Mucosa of rectum (tissue), 2 donors: Measurements from ENCODE around the gene CDRT15L2.
"Not testable (repeated sequence)": the region's sequence is repeated elsewhere in the genome, so short reads cannot be mapped to it uniquely, and the experiment has no call there.

Experiments used
- H3K27ac ChIP-seq, 2 donors: one replicate each; pipeline ENCODE4 v1.7.0; 2013; ENCODE audit warnings: inconsistent platforms in 2 of 2, low read depth in 2 of 2, low read length in 2 of 2
- H3K27me3 ChIP-seq, 2 donors: one replicate each; pipeline ENCODE4 v1.7.0; 2013; ENCODE audit warnings: low read length in 2 of 2; ENCODE audit not compliant: control insufficient read depth in 2 of 2, insufficient read depth in 2 of 2
- H3K36me3 ChIP-seq, 2 donors: one replicate each; pipeline ENCODE4 v1.7.0; 2013; ENCODE audit warnings: low read length in 2 of 2; ENCODE audit not compliant: control insufficient read depth in 2 of 2, insufficient read depth in 2 of 2
- H3K4me1 ChIP-seq, 2 donors: one replicate each; pipeline ENCODE4 v1.7.0; 2013; ENCODE audit warnings: low read length in 2 of 2, mild to moderate bottlenecking in 1 of 2; ENCODE audit not compliant: control insufficient read depth in 2 of 2, insufficient read depth in 2 of 2
- H3K4me3 ChIP-seq, 2 donors: one replicate each; pipeline ENCODE4 v1.7.0; 2013; ENCODE audit warnings: low read length in 2 of 2
- H3K9ac ChIP-seq, 2 donors: one replicate each; pipeline ENCODE4 v1.7.0; 2013; ENCODE audit warnings: low read length in 2 of 2, low read depth in 1 of 2, mild to moderate bottlenecking in 1 of 2
- H3K9me3 ChIP-seq, 2 donors: one replicate each; pipeline ENCODE4 v1.7.0; 2013; ENCODE audit warnings: low read length in 2 of 2; ENCODE audit not compliant: control insufficient read depth in 2 of 2
- donor health status: healthy.
- donor health status: Normal muscosa, but diverticular disease.

Gene CDRT15L2

GRCh38 chr17:20579424-20579823 is at the start of gene CDRT15L2:
TSS of gene CDRT15L2 (plus strand) at chr17:20579724. CDS start at chr17:20579744, 20 bp downstream.
- H3K9ac ChIP-seq, H3K27me3 ChIP-seq, H3K36me3 ChIP-seq, H3K4me1 ChIP-seq, H3K9me3 ChIP-seq, H3K4me3 ChIP-seq, H3K27ac ChIP-seq: not testable (repeated sequence)

- not testable (repeated sequence) for H3K9me3 ChIP-seq, H3K9ac ChIP-seq, H3K4me3 ChIP-seq, H3K4me1 ChIP-seq, H3K27me3 ChIP-seq, H3K36me3 ChIP-seq, H3K27ac ChIP-seq
Observed at GRCh38 chr17:20530104-20530503, 49.4 kb upstream of the CDRT15L2 start.

- H3K4me3 ChIP-seq, result peak overlapping the region; percentile 30 to 63
- H3K9me3 ChIP-seq, H3K36me3 ChIP-seq, H3K4me1 ChIP-seq, H3K27ac ChIP-seq, H3K9ac ChIP-seq, H3K27me3 ChIP-seq: not testable (repeated sequence)
Observed at GRCh38 chr17:20532544-20533090, 46.9 kb upstream of the CDRT15L2 start.

- H3K27ac ChIP-seq, result peak overlapping the region in 1 of 2 donors; percentile 16
- H3K4me1 ChIP-seq, H3K36me3 ChIP-seq, H3K27me3 ChIP-seq, H3K9me3 ChIP-seq: not testable (repeated sequence)
- H3K4me3 ChIP-seq, result peak overlapping the region; percentile 48 to 63
- H3K9ac ChIP-seq, result peak overlapping the region in 1 of 2 donors; percentile 26
Observed at GRCh38 chr17:20533206-20533605, 46.3 kb upstream of the CDRT15L2 start.

GRCh38 chr17:20534711-20535550 is 44.6 kb upstream of the CDRT15L2 start:
- not testable (repeated sequence) for H3K36me3 ChIP-seq, H3K4me3 ChIP-seq, H3K27me3 ChIP-seq, H3K27ac ChIP-seq, H3K9ac ChIP-seq, H3K9me3 ChIP-seq, H3K4me1 ChIP-seq

- H3K36me3 ChIP-seq, H3K27me3 ChIP-seq, H3K4me3 ChIP-seq, H3K9me3 ChIP-seq, H3K9ac ChIP-seq, H3K27ac ChIP-seq, H3K4me1 ChIP-seq: not testable (repeated sequence)
Observed at GRCh38 chr17:20540414-20540813, 39.1 kb upstream of the CDRT15L2 start.

GRCh38 chr17:20540865-20541264 is 38.7 kb upstream of the CDRT15L2 start:
- H3K9ac ChIP-seq, H3K36me3 ChIP-seq, H3K4me3 ChIP-seq, H3K27ac ChIP-seq, H3K4me1 ChIP-seq, H3K27me3 ChIP-seq, H3K9me3 ChIP-seq: not testable (repeated sequence)

- not testable (repeated sequence) for H3K9me3 ChIP-seq, H3K4me3 ChIP-seq, H3K4me1 ChIP-seq, H3K9ac ChIP-seq, H3K27ac ChIP-seq, H3K36me3 ChIP-seq, H3K27me3 ChIP-seq
Observed at GRCh38 chr17:20541853-20542546, 37.5 kb upstream of the CDRT15L2 start.

GRCh38 chr17:20547923-20548322 is 31.6 kb upstream of the CDRT15L2 start:
- H3K36me3 ChIP-seq, H3K4me1 ChIP-seq, H3K9me3 ChIP-seq, H3K27me3 ChIP-seq, H3K27ac ChIP-seq, H3K4me3 ChIP-seq, H3K9ac ChIP-seq: not testable (repeated sequence)

- not testable (repeated sequence) for H3K36me3 ChIP-seq, H3K4me3 ChIP-seq, H3K27me3 ChIP-seq, H3K4me1 ChIP-seq, H3K27ac ChIP-seq, H3K9ac ChIP-seq, H3K9me3 ChIP-seq
Observed at GRCh38 chr17:20552920-20553319, 26.6 kb upstream of the CDRT15L2 start.
